Stimulated activated naive CD8-positive, alpha-beta T cell treated with anti-CD3 and anti-CD28 coated beads, Interleukin-15, amount 100 ng/mL, for 72 hours (primary cell): ENCODE data around the gene MPPE1.
"Not testable (repeated sequence)": the region's sequence is repeated elsewhere in the genome, so short reads cannot be mapped to it uniquely, and the experiment has no call there.

Experiments used
- ATAC-seq: fragments of 150-1000 bp; cut with Tn5 transposase; 2 replicates; pipeline ENCODE4 v1.10.0; 2021; ENCODE audit warnings: mild to moderate bottlenecking, moderate library complexity
- DNase-seq, 2 donors: peaks; one replicate each; pipeline ENCODE4 v3.0.0; 2021 to 2022
- H3K27ac Mint-ChIP-seq, 2 donors: one replicate each; pipeline ENCODE4 v1.8.0; 2022; ENCODE audit warnings: mild to moderate bottlenecking in 2 of 2, mixed read lengths in 2 of 2, moderate library complexity in 2 of 2
- H3K27me3 Mint-ChIP-seq: one replicate; pipeline ENCODE4 v1.8.0; 2022; ENCODE audit warnings: mixed read lengths
- H3K4me1 Mint-ChIP-seq: one replicate; pipeline ENCODE4 v1.8.0; 2022; ENCODE audit warnings: mild to moderate bottlenecking, mixed read lengths
- H3K4me3 Mint-ChIP-seq, 2 donors: one replicate each; pipeline ENCODE4 v1.8.0; 2022; ENCODE audit warnings: mild to moderate bottlenecking in 2 of 2, mixed read lengths in 2 of 2, moderate library complexity in 1 of 2
- H3K9me3 Mint-ChIP-seq, 2 donors: one replicate each; pipeline ENCODE4 v1.8.0; 2022; ENCODE audit warnings: mixed read lengths in 2 of 2

The MPPE1 gene

DNA sequence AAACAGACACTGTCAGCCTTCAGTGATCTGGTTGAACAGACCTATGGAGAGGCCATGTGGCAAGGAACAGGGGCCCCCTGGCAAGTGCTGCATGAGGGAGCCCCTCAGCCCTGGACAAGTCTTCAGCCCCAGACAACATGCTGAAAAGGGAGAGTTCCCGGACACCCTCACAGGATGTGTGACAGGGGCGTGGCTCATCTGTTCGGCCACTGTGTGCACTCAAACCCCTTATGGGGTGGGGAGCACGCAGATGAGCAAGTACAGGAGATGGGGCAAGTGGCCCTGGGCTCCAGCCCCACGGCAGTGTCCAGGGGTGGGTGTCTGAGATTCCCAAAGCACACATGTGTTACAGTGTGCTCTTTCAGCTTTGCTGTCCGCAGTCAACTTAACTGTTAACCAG lies 35.4 kb upstream of the MPPE1 start:
- ATAC-seq (no peak), DNase-seq (no peak)
- Mint-ChIP-seq H3K9me3 (no peaks in the 10 kb centered on the region), H3K27ac (no peak overlapping the region), H3K4me1 (peaks cover 20% of the 10 kb centered on the region), H3K27me3 (no peaks in the 10 kb centered on the region), H3K4me3 (no peak overlapping the region)

GRCh38 chr18:11940956-11941355 lies 32.8 kb upstream of the MPPE1 start:
- H3K4me3 Mint-ChIP-seq, result no peak overlapping the region
- DNase-seq, result no peak
- H3K4me1 Mint-ChIP-seq, result no peaks in the 10 kb centered on the region
- no peak overlapping the region for H3K27ac Mint-ChIP-seq
- H3K27me3 Mint-ChIP-seq, result no peaks in the 10 kb centered on the region
- no peak for ATAC-seq
- no peaks in the 10 kb centered on the region for H3K9me3 Mint-ChIP-seq

DNA sequence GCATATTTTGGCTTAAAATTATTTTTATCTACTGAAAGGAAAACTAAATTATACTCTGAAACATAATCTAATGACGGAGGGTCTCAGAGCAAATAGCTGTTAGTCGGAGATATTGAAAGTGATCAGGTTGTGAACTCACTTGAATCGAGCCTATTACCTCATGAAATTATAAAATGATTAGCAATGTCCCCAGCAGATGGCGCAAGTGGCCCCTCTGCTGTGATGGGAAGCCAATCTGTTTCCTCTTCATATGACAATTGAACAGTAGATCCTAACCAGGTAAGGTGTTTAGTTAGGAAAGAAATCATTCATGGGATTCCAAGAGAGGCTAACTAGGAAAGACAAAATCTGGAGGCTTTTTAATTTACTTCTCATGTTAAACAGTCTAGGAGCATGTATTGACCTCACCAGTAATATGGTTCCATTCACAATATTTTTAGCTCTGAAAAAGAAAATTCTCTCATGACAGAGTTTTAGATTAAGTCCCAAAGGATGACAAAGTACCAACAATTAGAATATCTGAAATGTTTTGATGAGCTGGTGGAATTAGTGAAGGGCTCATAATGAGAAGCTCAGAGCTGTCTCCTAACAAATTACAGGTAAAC lies 29.9 kb upstream of the MPPE1 start:
- H3K27me3 Mint-ChIP-seq, result no peaks in the 10 kb centered on the region
- peak; percentile 56 for ATAC-seq
- DNase-seq, result peak; percentile 63 to 68
- no peaks in the 10 kb centered on the region for H3K9me3 Mint-ChIP-seq
- H3K27ac Mint-ChIP-seq, result no peak overlapping the region
- no peaks in the 10 kb centered on the region for H3K4me1 Mint-ChIP-seq
- H3K4me3 Mint-ChIP-seq, result no peak overlapping the region

- ATAC-seq (no peak), DNase-seq (no peak)
- no peaks in the 10 kb centered on the region for H3K4me1 Mint-ChIP-seq
- H3K4me3 Mint-ChIP-seq, result no peak overlapping the region
- H3K27ac Mint-ChIP-seq, result no peak overlapping the region
- no peaks in the 10 kb centered on the region for H3K9me3 Mint-ChIP-seq
- no peaks in the 10 kb centered on the region for H3K27me3 Mint-ChIP-seq
These were observed 24.3 kb upstream of the MPPE1 start for GRCh38 chr18:11932393-11932792.

DNA sequence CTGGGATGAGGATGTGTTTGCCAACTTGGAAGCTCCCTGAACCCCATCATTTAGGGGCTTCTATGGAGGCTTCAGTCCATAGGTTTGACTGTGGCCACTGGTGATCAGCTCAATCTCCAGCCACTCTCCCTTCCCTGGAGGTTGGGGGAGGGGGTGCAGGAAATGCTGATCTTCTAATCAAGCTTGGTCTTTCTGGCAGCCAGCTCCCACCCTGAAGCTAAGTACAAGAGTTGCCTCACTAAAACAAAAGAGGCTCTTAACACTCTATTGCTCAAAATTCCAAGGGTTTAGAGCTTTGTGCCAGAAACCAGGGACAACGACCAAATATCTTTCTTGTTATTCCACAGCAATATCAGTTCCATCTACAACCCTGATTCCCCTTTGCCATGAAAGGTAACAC lies 19.4 kb upstream of the MPPE1 start:
- Mint-ChIP-seq H3K27ac (no peak overlapping the region), H3K9me3 (no peaks in the 10 kb centered on the region), H3K4me1 (no peaks in the 10 kb centered on the region), H3K4me3 (no peak overlapping the region), H3K27me3 (no peaks in the 10 kb centered on the region)
- no peak for DNase-seq
- no peak for ATAC-seq

DNA sequence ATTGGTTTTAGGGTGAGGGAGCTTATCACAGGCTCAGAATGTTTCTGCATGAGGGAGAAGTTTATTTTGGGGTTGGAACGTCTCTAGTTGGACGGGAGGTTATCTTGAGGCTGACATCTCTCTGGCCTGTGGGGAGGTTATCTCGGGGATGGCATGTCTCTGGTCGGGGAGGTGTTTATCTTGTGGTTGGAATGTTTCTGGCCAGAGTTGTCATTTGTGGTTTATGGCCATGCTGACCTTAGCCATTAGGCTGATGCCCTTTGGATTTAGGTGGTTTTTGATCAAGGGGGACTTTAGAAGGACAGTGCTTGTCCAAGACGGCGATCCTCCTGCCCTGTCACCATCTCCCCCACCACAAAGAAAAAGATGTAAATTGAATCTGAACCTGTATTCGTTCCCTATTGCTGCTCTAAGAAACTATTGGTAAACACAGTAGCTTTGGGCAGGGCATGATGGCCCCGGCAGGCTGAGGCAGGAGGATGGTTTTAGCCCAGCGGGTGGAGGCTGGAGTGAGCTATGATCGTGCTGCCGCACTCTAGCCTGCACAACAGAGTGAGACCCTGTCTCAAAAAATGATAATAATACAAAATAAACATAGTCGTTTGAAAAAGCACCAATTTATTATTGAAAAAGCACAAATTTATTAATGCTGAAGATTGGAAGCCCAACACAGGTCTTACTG lies 17.8 kb upstream of the MPPE1 start:
- DNase-seq, result no peak
- Mint-ChIP-seq H3K27ac (no peak overlapping the region), H3K4me1 (no peaks in the 10 kb centered on the region), H3K4me3 (no peak overlapping the region), H3K27me3 (no peaks in the 10 kb centered on the region), H3K9me3 (no peaks in the 10 kb centered on the region)
- no peak for ATAC-seq

GRCh38 chr18:11923450-11923849 lies 15.3 kb upstream of the MPPE1 start:
- H3K4me3 Mint-ChIP-seq, result no peak overlapping the region
- H3K27me3 Mint-ChIP-seq, result no peaks in the 10 kb centered on the region
- no peaks in the 10 kb centered on the region for H3K4me1 Mint-ChIP-seq
- ATAC-seq, result no peak
- no peak overlapping the region for H3K27ac Mint-ChIP-seq
- no peak for DNase-seq
- no peaks in the 10 kb centered on the region for H3K9me3 Mint-ChIP-seq

DNA sequence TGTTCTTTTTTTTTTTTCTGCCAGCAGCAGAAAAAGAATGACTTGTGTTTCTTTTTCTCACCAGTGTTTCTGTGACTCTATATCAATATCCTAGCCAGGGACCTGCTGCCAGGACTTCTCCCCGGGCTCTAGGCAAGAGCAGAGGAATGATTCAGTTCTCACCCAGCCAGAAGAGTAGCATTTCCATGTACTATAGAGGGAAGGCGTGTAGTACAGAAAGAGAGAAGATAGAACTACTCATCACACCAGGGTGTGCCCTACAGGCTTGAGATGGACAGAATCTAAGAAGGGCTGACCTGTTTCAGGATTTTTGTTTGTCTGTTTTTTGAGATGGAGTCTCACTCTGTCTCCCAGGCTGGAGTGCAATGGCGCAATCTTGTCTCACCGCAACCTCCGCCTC lies 11.4 kb upstream of the MPPE1 start:
- not testable (repeated sequence) for ATAC-seq, DNase-seq, H3K9me3 Mint-ChIP-seq

GRCh38 chr18:11916880-11917279 lies 8.8 kb upstream of the MPPE1 start:
- not testable (repeated sequence) for H3K9me3 Mint-ChIP-seq, H3K27ac Mint-ChIP-seq, H3K4me3 Mint-ChIP-seq, DNase-seq, H3K27me3 Mint-ChIP-seq, H3K4me1 Mint-ChIP-seq, ATAC-seq

More for the DNA sequence above, 11.4 kb upstream of the MPPE1 start:
- peak overlapping the region in 1 of 2 donors; percentile 71 for H3K27ac Mint-ChIP-seq
- not testable (repeated sequence) for H3K4me3 Mint-ChIP-seq, H3K27me3 Mint-ChIP-seq, H3K4me1 Mint-ChIP-seq

GRCh38 chr18:11909591-11910026 lies 1.5 kb upstream of the MPPE1 start:
- H3K27ac Mint-ChIP-seq, result peak overlapping the region in 1 of 2 donors; percentile 98
- H3K4me1 Mint-ChIP-seq, result peaks cover 22% of the 10 kb centered on the region
- no peaks in the 10 kb centered on the region for H3K27me3 Mint-ChIP-seq
- DNase-seq, result no peak
- peak overlapping the region; percentile 86 to 93 for H3K4me3 Mint-ChIP-seq
- H3K9me3 Mint-ChIP-seq, result no peaks in the 10 kb centered on the region
- ATAC-seq, result no peak

DNA sequence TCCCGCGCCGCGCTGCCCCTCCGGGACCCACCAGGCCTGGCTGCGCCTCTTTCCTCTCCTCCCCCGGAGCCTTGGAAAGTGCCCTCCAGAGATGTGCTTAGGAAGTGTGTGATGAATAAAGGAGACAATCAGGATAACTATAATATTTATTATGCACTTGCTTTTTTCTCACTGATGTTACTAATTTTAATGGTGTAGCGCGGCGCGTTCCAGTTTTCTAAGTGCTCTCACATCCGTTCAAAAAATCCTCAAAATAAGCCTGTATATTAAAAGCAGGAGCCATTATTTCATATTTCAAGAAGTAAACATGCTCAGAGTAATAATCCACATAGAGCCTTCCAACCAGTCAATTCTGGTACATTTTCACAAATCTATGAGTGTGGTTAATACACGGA lies 941 bp upstream of the MPPE1 start:
- Mint-ChIP-seq H3K4me1 (peaks cover 23% of the 10 kb centered on the region), H3K4me3 (peak overlapping the region; percentile 86 to 93), H3K27me3 (no peaks in the 10 kb centered on the region), H3K9me3 (no peaks in the 10 kb centered on the region), H3K27ac (peak overlapping the region; percentile 96 to 98)
- no peak for ATAC-seq
- DNase-seq, result no peak

DNA sequence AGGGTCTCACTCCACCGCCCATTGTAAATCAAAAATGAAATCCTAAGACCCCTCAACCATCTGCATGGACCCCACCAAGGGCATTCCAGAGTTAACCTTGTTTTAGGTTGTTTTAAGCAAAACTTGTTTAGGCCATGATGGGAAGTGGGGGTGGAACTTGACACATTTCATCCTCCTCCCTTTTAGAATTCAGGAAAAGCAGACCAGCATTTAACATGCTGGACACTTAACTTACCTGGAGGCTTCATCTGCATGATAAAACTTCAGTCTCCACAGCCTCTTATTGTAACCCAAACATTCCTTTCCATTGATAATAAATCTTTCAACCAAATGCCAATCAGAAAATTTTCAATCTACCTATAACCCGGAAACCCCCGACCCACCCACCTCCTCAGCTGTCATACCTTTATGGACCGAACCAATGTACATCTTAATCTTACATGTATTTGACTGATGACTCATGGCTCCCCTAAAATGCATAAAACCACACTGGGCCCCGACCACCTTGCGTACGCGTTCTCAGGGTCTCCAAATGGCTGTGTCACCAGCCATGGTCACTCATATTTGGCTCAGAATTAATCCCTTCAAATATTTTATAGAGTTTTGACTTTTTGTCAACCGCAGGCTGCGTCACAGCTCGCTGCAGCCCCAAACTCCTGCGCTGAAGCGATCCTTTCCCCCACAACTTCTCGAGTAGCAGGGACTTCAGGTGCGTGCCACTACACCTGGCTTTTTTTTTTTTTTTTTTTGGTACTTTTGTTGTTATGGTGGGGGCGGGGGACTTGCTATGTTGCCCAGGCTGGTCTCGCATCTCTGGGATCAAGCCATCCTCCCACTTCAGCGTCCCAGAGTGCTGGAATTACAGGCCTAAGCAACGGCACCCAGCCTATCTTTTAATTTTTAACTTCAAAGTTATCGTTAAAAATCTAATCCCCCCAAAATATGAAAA lies 917 bp downstream of the MPPE1 start:
- peaks cover 28% of the 10 kb centered on the region for H3K4me1 Mint-ChIP-seq
- ATAC-seq (no peak), DNase-seq (no peak)
- H3K27me3 Mint-ChIP-seq, result no peaks in the 10 kb centered on the region
- H3K4me3 Mint-ChIP-seq, result peak overlapping the region; percentile 91 to 94
- peak overlapping the region; percentile 94 to 95 for H3K27ac Mint-ChIP-seq
- no peaks in the 10 kb centered on the region for H3K9me3 Mint-ChIP-seq

GRCh38 chr18:11906176-11906575 lies 1.9 kb downstream of the MPPE1 start:
- H3K27ac Mint-ChIP-seq, result no peak overlapping the region
- DNase-seq, result no peak
- peaks cover 28% of the 10 kb centered on the region for H3K4me1 Mint-ChIP-seq
- H3K4me3 Mint-ChIP-seq, result peak overlapping the region in 1 of 2 donors; percentile 9
- no peak for ATAC-seq
- no peaks in the 10 kb centered on the region for H3K27me3 Mint-ChIP-seq
- H3K9me3 Mint-ChIP-seq, result no peaks in the 10 kb centered on the region

- ATAC-seq (no peak), DNase-seq (no peak)
- no peak overlapping the region for H3K27ac Mint-ChIP-seq
- no peak overlapping the region for H3K4me3 Mint-ChIP-seq
- H3K27me3 Mint-ChIP-seq, result no peaks in the 10 kb centered on the region
- H3K9me3 Mint-ChIP-seq, result no peaks in the 10 kb centered on the region
- H3K4me1 Mint-ChIP-seq, result peaks cover 28% of the 10 kb centered on the region
These were observed 2.5 kb downstream of the MPPE1 start for GRCh38 chr18:11905613-11906012.

DNA sequence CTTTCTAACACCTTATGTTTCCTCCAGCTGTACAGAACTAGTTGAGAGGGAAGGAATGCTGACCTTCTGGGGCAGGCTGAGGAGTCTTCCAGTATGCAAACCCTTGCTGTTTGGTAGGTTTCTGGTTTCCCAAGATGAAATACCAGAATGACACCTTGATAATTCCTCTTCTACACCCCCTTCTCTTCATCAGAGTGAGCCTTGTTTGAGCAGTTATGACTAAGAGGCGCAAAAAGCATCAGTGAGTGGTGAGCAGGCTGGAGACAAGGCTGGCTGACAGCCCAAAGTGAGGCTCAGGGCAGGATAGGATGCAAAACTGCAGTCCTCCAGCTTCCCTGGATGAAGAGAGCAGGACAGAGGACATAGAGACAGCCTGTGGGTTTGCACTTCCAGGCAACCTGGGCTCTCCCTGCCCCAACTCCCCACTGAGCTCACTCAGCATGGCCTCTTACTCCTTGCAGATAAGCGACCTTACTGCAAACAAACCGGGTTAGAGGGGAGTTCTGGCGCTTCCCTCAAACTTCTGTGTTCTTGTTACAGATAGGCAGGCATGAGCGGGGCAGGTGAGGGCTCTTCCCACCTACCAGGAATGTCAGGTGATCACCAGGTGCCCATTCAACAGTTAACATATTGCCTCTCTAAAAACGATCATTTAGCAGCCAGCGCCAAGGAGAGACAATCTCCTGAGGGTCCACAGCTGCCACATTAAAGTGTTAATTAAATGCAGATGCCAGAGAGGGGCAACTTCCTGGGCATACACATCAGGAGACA lies 5.4 kb downstream of the MPPE1 start:
- ATAC-seq, result no peak
- no peak overlapping the region for H3K27ac Mint-ChIP-seq
- H3K4me1 Mint-ChIP-seq, result peaks cover 23% of the 10 kb centered on the region
- H3K9me3 Mint-ChIP-seq, result no peaks in the 10 kb centered on the region
- H3K4me3 Mint-ChIP-seq, result no peak overlapping the region
- H3K27me3 Mint-ChIP-seq, result no peaks in the 10 kb centered on the region
- DNase-seq, result no peak
